Spleen (tissue), 11 donors: ENCODE measurements around the gene UTP25. TPM values are rescaled to one million over a fixed set of nuclear protein-coding genes. Genes with fewer than 3 reads are reported as not detected.

Experiments used
- DNase-seq: peaks from one replicate; pipeline ENCODE4 v3.0.0-alpha.2; 2020
- H3K27ac ChIP-seq, 8 donors: fragments of 200-600 bp; sonication (generic) in 7 of 8; 1 replicate in 4 of 8; 2 replicates in 4 of 8; pipeline versions ENCODE4 v1.5.0 to v1.8.0; 2016 to 2021; ENCODE audit warnings: inconsistent platforms in 4 of 8, mild to moderate bottlenecking in 4 of 8, moderate library complexity in 1 of 8
- H3K27me3 ChIP-seq, 7 donors: fragments of 200-600 bp; sonication (generic) in 6 of 7; replicated peaks in 1 of 7; 1 replicate in 4 of 7; 2 replicates in 3 of 7; pipeline versions ENCODE4 v1.5.0 to v1.8.0; 2016 to 2021; ENCODE audit warnings: inconsistent platforms in 3 of 7, mild to moderate bottlenecking in 1 of 7
- H3K36me3 ChIP-seq, 6 donors: fragments of 200-600 bp; sonication (generic) in 5 of 6; 1 replicate in 4 of 6; 2 replicates in 2 of 6; pipeline versions ENCODE4 v1.5.0 to v1.8.0; 2016 to 2021; ENCODE audit warnings: inconsistent platforms in 2 of 6
- H3K4me1 ChIP-seq, 6 donors: fragments of 200-600 bp; sonication (generic) in 5 of 6; 1 replicate in 3 of 6; 2 replicates in 3 of 6; pipeline versions ENCODE4 v1.5.0 to v1.8.0; 2016 to 2021; ENCODE audit warnings: inconsistent platforms in 3 of 6
- H3K4me3 ChIP-seq, 8 donors: fragments of 200-600 bp; sonication (generic) in 7 of 8; 1 replicate in 4 of 8; 2 replicates in 4 of 8; pipeline versions ENCODE4 v1.5.0 to v1.8.0; 2016 to 2021; ENCODE audit warnings: inconsistent platforms in 4 of 8, mild to moderate bottlenecking in 4 of 8, moderate library complexity in 2 of 8
- H3K9me3 ChIP-seq, 8 donors: fragments of 200-600 bp; sonication (generic) in 7 of 8; 1 replicate in 4 of 8; 2 replicates in 4 of 8; pipeline versions ENCODE4 v1.5.0 to v1.8.0; 2016 to 2021; ENCODE audit warnings: inconsistent platforms in 4 of 8
- CTCF ChIP-seq, 11 experiments: fragments of 200-600 bp in 7 of 11; fragments of 450-650 bp in 4 of 11; sonication (generic) in 4 of 11; IDR thresholded peaks in 8 of 11; conservative IDR thresholded peaks in 3 of 11; 1 replicate in 7 of 11; 2 replicates in 4 of 11; pipeline versions ENCODE4 v1.4.0 to v1.8.0; 2016 to 2021; ENCODE audit warnings: antibody characterized with exemption in 11 of 11, inconsistent platforms in 4 of 11, mild to moderate bottlenecking in 1 of 11
- POLR2A ChIP-seq, 3 donors: fragments of 450-650 bp; IDR thresholded peaks; one replicate each; pipeline ENCODE4 v1.5.1; 2017; ENCODE audit warnings: antibody characterized with exemption in 3 of 3, mild to moderate bottlenecking in 1 of 3
- POLR2AphosphoS5 ChIP-seq, 3 donors: sonication (generic); formaldehyde crosslinking; IDR thresholded peaks; one replicate each; pipeline ENCODE4 v1.5.1; 2017; ENCODE audit warnings: antibody characterized with exemption in 3 of 3
- WGBS, 5 donors: extraction: QIAGEN DNeasy Blood & Tissue Kit in 3 of 5; methylation state at CpG; one replicate each; pipeline versions ENCODE4 v1.1.5 to v1.1.7; 2013 to 2018; 5-methylcytosine and 5-hydroxymethylcytosine counted together
- intact Hi-C: fragments of 100-400 bp; cut with DNase I; formaldehyde crosslinking; loops from one replicate; pipeline ENCODE4 v1.15.0; 2023; ENCODE audit warnings: low total_unique reads
- polyA plus RNA-seq, 3 donors: library from polyadenylated mRNA; stranded (reverse); fragments of 200-250 nt; gene quantifications; one replicate each; pipeline ENCODE4 v1.2.1, GENCODE V29; 2013
- total RNA-seq, 7 donors: library from RNA; depleted of rRNA in 3 of 7; stranded (reverse); fragments of >200 nt in 3 of 7; fragmentation: NEBNext Ultra II Directional in 4 of 7; extraction: Animal tissue kit (Norgen Biotek cat#: 25700) in 4 of 7; gene quantifications; one replicate each; pipeline versions ENCODE4 v1.1.0 to v1.2.1, GENCODE V29; 2016 to 2021
- donor health status: healthy with polysubstance abuse.
- donor health status: DM: no; HTN: no; CAD: no; lungs with moderate emphysema.
- donor health status: DM: no; HTN: no; CAD: no.
- donor health status: Bipolar disorder and iron deficiency.
- donor health status: healthy.
- donor health status: DM: no; HTN: no; CAD: no.
- donor health status: DM: yes; HTN: yes; CAD: no.

Gene UTP25
- total and polyA plus RNA-seq, 10 donors, result 1.8 to 13.4 (median 9.1) TPM

- no peak overlapping the region for H3K27ac ChIP-seq
- intact Hi-C loops, result loop anchor here (5.0 to 10.0 kb wide), 2 partner anchors 121 to 443 kb away; no protein-coding TSS in a partner anchor
- no peak for DNase-seq
- no peak overlapping the region for H3K4me3 ChIP-seq
- H3K27me3 ChIP-seq, result peaks cover 0 to 18% (median 3%) of the 10 kb centered on the region in 7 donors
- H3K36me3 ChIP-seq, result no peaks in the 10 kb centered on the region
- H3K9me3 ChIP-seq, result peaks cover 0 to 22% (median 17%) of the 10 kb centered on the region in 8 donors
- WGBS, 5 donors, result 41 to 61% (median 55%) methylated on average over 4 of the region's 4 CpGs
- TF ChIP-seq CTCF (IDR thresholded peaks at IDR 0.05 in 8 of 11, conservative IDR thresholded peaks at IDR 0.05 in 3 of 11) (no peak), POLR2A (IDR thresholded peaks at IDR 0.05) (no peak), POLR2AphosphoS5 (IDR thresholded peaks at IDR 0.05) (no peak)
- H3K4me1 ChIP-seq, result peaks cover 0 to 2% (median 0%) of the 10 kb centered on the region in 6 donors
These were observed 36.2 kb downstream of the UTP25 start for GRCh38 chr1:209863766-209864485.

GRCh38 chr1:209866201-209866600 lies 38.4 kb downstream of the UTP25 start:
- Histone ChIP-seq H3K9me3 (peaks cover 0 to 22% (median 17%) of the 10 kb centered on the region in 8 donors), H3K4me1 (no peaks in the 10 kb centered on the region), H3K4me3 (no peak overlapping the region), H3K27me3 (peaks cover 0 to 29% (median 3%) of the 10 kb centered on the region in 7 donors), H3K36me3 (no peaks in the 10 kb centered on the region), H3K27ac (no peak overlapping the region)
- 9 to 21% (median 11%) methylated on average over 1 of the region's 1 CpG for WGBS, 5 donors
- TF ChIP-seq POLR2AphosphoS5 (IDR thresholded peaks at IDR 0.05) (no peak), POLR2A (IDR thresholded peaks at IDR 0.05) (no peak), CTCF (IDR thresholded peaks at IDR 0.05 in 8 of 11, conservative IDR thresholded peaks at IDR 0.05 in 3 of 11) (no peak)
- no peak for DNase-seq
- intact Hi-C loops, result loop anchor here (10.0 kb wide), 1 partner anchor 119 kb away; no protein-coding TSS in a partner anchor

GRCh38 chr1:209869291-209870149 lies 41.7 kb downstream of the UTP25 start:
- intact Hi-C loops, result loop anchor here (10.0 kb wide), 1 partner anchor 115 kb away; no protein-coding TSS in a partner anchor
- H3K36me3 ChIP-seq, result no peaks in the 10 kb centered on the region
- peaks cover 0 to 22% (median 17%) of the 10 kb centered on the region in 8 donors for H3K9me3 ChIP-seq
- H3K4me1 ChIP-seq, result no peaks in the 10 kb centered on the region
- no peak overlapping the region for H3K27ac ChIP-seq
- H3K27me3 ChIP-seq, result peaks cover 0 to 25% (median 0%) of the 10 kb centered on the region in 7 donors
- no peak for DNase-seq
- 57 to 82% (median 69%) methylated on average over 2 of the region's 2 CpGs for WGBS, 5 donors
- no peak overlapping the region for H3K4me3 ChIP-seq
- TF ChIP-seq CTCF (IDR thresholded peaks at IDR 0.05 in 8 of 11, conservative IDR thresholded peaks at IDR 0.05 in 3 of 11), result no peak
- no peak for TF ChIP-seq POLR2A (IDR thresholded peaks at IDR 0.05)
- TF ChIP-seq POLR2AphosphoS5 (IDR thresholded peaks at IDR 0.05), result no peak
